ENCODE results near the gene PROSER1. TPM values are rescaled to one million over a fixed set of nuclear protein-coding genes. Genes with fewer than 3 reads are reported as not detected.
A peak's percentile ranks its signal among the peaks of the same experiment; 100 is the strongest.

Gene PROSER1
- total and polyA plus RNA-seq, 2 donors from 2014 or later: 9.0 to 26.3 TPM

- H3K4me1 ChIP-seq (ENCODE audit: control insufficient read depth in 2 of 3, insufficient read depth in 2 of 3, low read depth in 1 of 3, low read length in 3 of 3): peaks cover 2 to 9% (median 9%) of the 10 kb centered on the region in 3 donors
- H3K27ac ChIP-seq (ENCODE audit: low read depth in 2 of 2, low read length in 2 of 2): no peak overlapping the region
- no peak for DNase-seq
- TF ChIP-seq CTCF (IDR thresholded peaks at IDR 0.05; ENCODE audit: borderline replicate concordance, extremely low read depth, insufficient read depth): no peak
- peaks cover 3 to 7% (median 5%) of the 10 kb centered on the region in 3 donors for H3K36me3 ChIP-seq (ENCODE audit: control insufficient read depth in 2 of 3, insufficient read depth in 3 of 3, low read length in 3 of 3)
- H3K9me3 ChIP-seq (ENCODE audit: control insufficient read depth in 2 of 3, insufficient read depth in 1 of 3, low read length in 3 of 3): no peaks in the 10 kb centered on the region
- no peak overlapping the region for H3K4me3 ChIP-seq (ENCODE audit: low read length in 3 of 3)
- intact Hi-C loops (cut with DNase I): no loop called here
- no peak overlapping the region for H3K9ac ChIP-seq (ENCODE audit: low read length in 3 of 3)
- H3K27me3 ChIP-seq (ENCODE audit: control insufficient read depth, insufficient read depth, low read length): no peaks in the 10 kb centered on the region
- FAIRE-seq: no peak
These were observed 5.7 kb downstream of the PROSER1 start for GRCh38 chr13:39032150-39032549.

GRCh38 chr13:39025433-39025839, 12.5 kb downstream of the PROSER1 start:
- intact Hi-C loops (cut with DNase I): no loop called here
- no peak overlapping the region for H3K4me3 ChIP-seq (ENCODE audit: low read length in 3 of 3)
- H3K27me3 ChIP-seq (ENCODE audit: control insufficient read depth, insufficient read depth, low read length): no peaks in the 10 kb centered on the region
- H3K9me3 ChIP-seq (ENCODE audit: control insufficient read depth in 2 of 3, insufficient read depth in 1 of 3, low read length in 3 of 3): no peaks in the 10 kb centered on the region
- peaks cover 20 to 23% (median 23%) of the 10 kb centered on the region in 3 donors for H3K36me3 ChIP-seq (ENCODE audit: control insufficient read depth in 2 of 3, insufficient read depth in 3 of 3, low read length in 3 of 3)
- DNase-seq: no peak
- no peak for FAIRE-seq
- no peak for TF ChIP-seq CTCF (IDR thresholded peaks at IDR 0.05; ENCODE audit: borderline replicate concordance, extremely low read depth, insufficient read depth)
- peak overlapping the region; percentile 1 to 26 for H3K27ac ChIP-seq (ENCODE audit: low read depth in 2 of 2, low read length in 2 of 2)
- H3K9ac ChIP-seq (ENCODE audit: low read length in 3 of 3): no peak overlapping the region
- no peaks in the 10 kb centered on the region for H3K4me1 ChIP-seq (ENCODE audit: control insufficient read depth in 2 of 3, insufficient read depth in 2 of 3, low read depth in 1 of 3, low read length in 3 of 3)

- Histone ChIP-seq H3K4me1 (ENCODE audit: control insufficient read depth in 2 of 3, insufficient read depth in 2 of 3, low read depth in 1 of 3, low read length in 3 of 3) (no peaks in the 10 kb centered on the region), H3K9ac (ENCODE audit: low read length in 3 of 3) (no peak overlapping the region), H3K27ac (ENCODE audit: low read depth in 2 of 2, low read length in 2 of 2) (no peak overlapping the region), H3K27me3 (ENCODE audit: control insufficient read depth, insufficient read depth, low read length) (no peaks in the 10 kb centered on the region), H3K9me3 (ENCODE audit: control insufficient read depth in 2 of 3, insufficient read depth in 1 of 3, low read length in 3 of 3) (no peaks in the 10 kb centered on the region), H3K4me3 (ENCODE audit: low read length in 3 of 3) (no peak overlapping the region), H3K36me3 (ENCODE audit: control insufficient read depth in 2 of 3, insufficient read depth in 3 of 3, low read length in 3 of 3) (peaks cover 20 to 23% (median 23%) of the 10 kb centered on the region in 3 donors)
- FAIRE-seq (no peak), DNase-seq (no peak)
- intact Hi-C loops (cut with DNase I): no loop called here
- TF ChIP-seq CTCF (IDR thresholded peaks at IDR 0.05; ENCODE audit: borderline replicate concordance, extremely low read depth, insufficient read depth): no peak
These were observed 14.1 kb downstream of the PROSER1 start for GRCh38 chr13:39023761-39024160.

- no peaks in the 10 kb centered on the region for H3K27me3 ChIP-seq (ENCODE audit: control insufficient read depth, insufficient read depth, low read length)
- no peak for DNase-seq
- no peak overlapping the region for H3K27ac ChIP-seq (ENCODE audit: low read depth in 2 of 2, low read length in 2 of 2)
- TF ChIP-seq CTCF (IDR thresholded peaks at IDR 0.05; ENCODE audit: borderline replicate concordance, extremely low read depth, insufficient read depth): no peak
- no peak overlapping the region for H3K9ac ChIP-seq (ENCODE audit: low read length in 3 of 3)
- H3K9me3 ChIP-seq (ENCODE audit: control insufficient read depth in 2 of 3, insufficient read depth in 1 of 3, low read length in 3 of 3): no peaks in the 10 kb centered on the region
- H3K4me3 ChIP-seq (ENCODE audit: low read length in 3 of 3): no peak overlapping the region
- H3K4me1 ChIP-seq (ENCODE audit: control insufficient read depth in 2 of 3, insufficient read depth in 2 of 3, low read depth in 1 of 3, low read length in 3 of 3): no peaks in the 10 kb centered on the region
- no peak for FAIRE-seq
- peaks cover 20 to 23% (median 23%) of the 10 kb centered on the region in 3 donors for H3K36me3 ChIP-seq (ENCODE audit: control insufficient read depth in 2 of 3, insufficient read depth in 3 of 3, low read length in 3 of 3)
- intact Hi-C loops (cut with DNase I): no loop called here
These were observed 14.6 kb downstream of the PROSER1 start for GRCh38 chr13:39023316-39023715.

All from kidney (tissue), 14 donors.